Uterus (tissue), 2 donors: ENCODE results near the gene RANGRF.

Experiments
- POLR2A ChIP-seq, 2 donors: fragments of 450-650 bp; IDR thresholded peaks; one replicate each; pipeline ENCODE4 v1.6.1; 2016; ENCODE audit warnings: antibody characterized with exemption in 2 of 2, mild to moderate bottlenecking in 1 of 2, moderate library complexity in 1 of 2
- TF ChIP-seq, protein P1 (sequence below), 4 experiments: fragments of 200-600 bp in 2 of 4; fragments of 450-650 bp in 2 of 4; sonication (generic) in 2 of 4; IDR thresholded peaks; one replicate each; pipeline ENCODE4 v1.5.1; 2016 to 2019; ENCODE audit warnings: antibody characterized with exemption in 4 of 4, mild to moderate bottlenecking in 2 of 4, moderate library complexity in 1 of 4

DNA sequence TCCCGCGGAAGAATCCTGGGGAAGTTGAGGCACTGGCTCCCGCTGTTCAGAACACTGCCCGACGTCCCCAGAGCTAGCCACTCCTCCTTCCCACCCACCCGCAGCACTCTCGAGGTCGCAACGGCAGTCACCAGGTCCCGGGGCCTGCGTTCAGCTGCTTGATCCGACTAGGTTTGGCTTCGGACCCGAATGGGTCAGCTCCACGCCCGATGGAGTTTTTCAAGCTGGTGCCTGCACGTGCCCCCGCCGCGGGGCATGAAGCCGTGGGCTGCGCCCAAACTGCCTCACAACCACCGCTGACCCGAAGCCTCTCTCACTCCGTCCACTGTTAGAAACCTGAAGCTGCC is 38.8 kb downstream of the RANGRF start:
- TF ChIP-seq POLR2A (IDR thresholded peaks at IDR 0.05), result no peak
- TF ChIP-seq, protein P1, sequence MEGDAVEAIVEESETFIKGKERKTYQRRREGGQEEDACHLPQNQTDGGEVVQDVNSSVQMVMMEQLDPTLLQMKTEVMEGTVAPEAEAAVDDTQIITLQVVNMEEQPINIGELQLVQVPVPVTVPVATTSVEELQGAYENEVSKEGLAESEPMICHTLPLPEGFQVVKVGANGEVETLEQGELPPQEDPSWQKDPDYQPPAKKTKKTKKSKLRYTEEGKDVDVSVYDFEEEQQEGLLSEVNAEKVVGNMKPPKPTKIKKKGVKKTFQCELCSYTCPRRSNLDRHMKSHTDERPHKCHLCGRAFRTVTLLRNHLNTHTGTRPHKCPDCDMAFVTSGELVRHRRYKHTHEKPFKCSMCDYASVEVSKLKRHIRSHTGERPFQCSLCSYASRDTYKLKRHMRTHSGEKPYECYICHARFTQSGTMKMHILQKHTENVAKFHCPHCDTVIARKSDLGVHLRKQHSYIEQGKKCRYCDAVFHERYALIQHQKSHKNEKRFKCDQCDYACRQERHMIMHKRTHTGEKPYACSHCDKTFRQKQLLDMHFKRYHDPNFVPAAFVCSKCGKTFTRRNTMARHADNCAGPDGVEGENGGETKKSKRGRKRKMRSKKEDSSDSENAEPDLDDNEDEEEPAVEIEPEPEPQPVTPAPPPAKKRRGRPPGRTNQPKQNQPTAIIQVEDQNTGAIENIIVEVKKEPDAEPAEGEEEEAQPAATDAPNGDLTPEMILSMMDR (IDR thresholded peaks at IDR 0.05), result no peak
